ENCODE measurements around the gene RPL15.

GRCh38 chr3:23964537-23965235 is 47.8 kb downstream of the RPL15 start:
- no peak for TF ChIP-seq PATZ1 (CRISPR knock-in tag; IDR thresholded peaks at IDR 0.05; ENCODE audit: borderline replicate concordance)
- TF ChIP-seq ZFP30 (CRISPR knock-in tag; IDR thresholded peaks at IDR 0.05), result no peak
